Measurements from ENCODE around the gene LBH. TPM values are rescaled to one million over a fixed set of nuclear protein-coding genes. Genes with fewer than 3 reads are reported as not detected.

Gene LBH
- total RNA-seq, 5 donors from 2014 or later (not counting 1 experiment from before 2014, with no cell fraction given) = 209 to 386 (median 323) TPM

DNA sequence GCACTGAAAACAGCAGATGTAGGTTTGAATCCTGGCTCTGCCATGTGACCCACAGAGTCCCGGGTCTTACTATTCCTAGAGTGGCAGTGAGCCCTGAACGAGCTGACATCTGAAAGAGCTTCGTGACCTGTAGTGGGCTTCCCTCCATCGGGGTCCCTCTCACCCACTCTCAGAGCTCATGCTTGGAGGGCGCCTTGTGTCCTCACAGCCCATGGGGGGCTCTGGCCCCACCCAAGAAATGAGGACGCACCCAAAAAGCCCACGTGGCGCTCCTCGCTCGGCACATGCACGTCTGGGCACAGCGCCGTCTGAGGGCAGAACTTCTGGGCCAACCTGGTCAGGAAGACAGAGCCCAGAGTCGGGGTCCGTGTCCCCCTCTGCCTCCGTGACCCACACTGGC, 23.7 kb downstream of the LBH start:
- ChIA-PET CTCF (interaction anchor here in 1 of 2 donors (0.8 to 1.6 kb wide), 4 partner anchors 10 to 167 kb away, joined by 3 to 6 read pairs (median 3); no protein-coding TSS in a partner anchor), POLR2A (interaction anchor here in 1 of 2 donors (1.2 kb wide), 1 partner anchor 23 kb away, joined by 4 read pairs; no protein-coding TSS in a partner anchor)
- Mint-ChIP-seq H3K9me3 (no peaks in the 10 kb centered on the region), H3K4me3 (peak overlapping the region in 1 of 3 donors; percentile 78), H3K4me1 (peaks cover 97 to 98% (median 98%) of the 10 kb centered on the region in 3 donors), H3K27me3 (no peaks in the 10 kb centered on the region), H3K27ac (peak overlapping the region; percentile 94 to 99), H3K36me3 (peaks cover 51% of the 10 kb centered on the region)
- WGBS (ENCODE audit: insufficient coverage) = 89% methylated on average over 16 of the region's 16 CpGs
- Histone ChIP-seq H3K4me1 (ENCODE audit: control insufficient read depth in 1 of 2, extremely low read depth in 1 of 2, insufficient read depth in 2 of 2, low read length in 2 of 2) (peaks cover 76 to 98% of the 10 kb centered on the region in 2 experiments), H3K27ac (ENCODE audit: low read length) (peak overlapping the region; percentile 58), H3K9me3 (no peaks in the 10 kb centered on the region), H3K4me3 (ENCODE audit: control insufficient read depth in 1 of 2, extremely low read depth in 1 of 2, low read length in 1 of 2) (no peak overlapping the region), H3K36me3 (ENCODE audit: control insufficient read depth in 2 of 2, extremely low read depth in 1 of 2, insufficient read depth in 1 of 2, low read length in 1 of 2) (peaks cover 5 to 70% of the 10 kb centered on the region in 2 donors), H3K27me3 (replicated peaks in 1 of 2; ENCODE audit: control insufficient read depth in 2 of 2, extremely low read depth in 1 of 2, insufficient read depth in 2 of 2, low read length in 1 of 2) (no peaks in the 10 kb centered on the region)
- ATAC-seq (replicated peaks in 1 of 4) = no peak
- no peak for DNase-seq

DNA sequence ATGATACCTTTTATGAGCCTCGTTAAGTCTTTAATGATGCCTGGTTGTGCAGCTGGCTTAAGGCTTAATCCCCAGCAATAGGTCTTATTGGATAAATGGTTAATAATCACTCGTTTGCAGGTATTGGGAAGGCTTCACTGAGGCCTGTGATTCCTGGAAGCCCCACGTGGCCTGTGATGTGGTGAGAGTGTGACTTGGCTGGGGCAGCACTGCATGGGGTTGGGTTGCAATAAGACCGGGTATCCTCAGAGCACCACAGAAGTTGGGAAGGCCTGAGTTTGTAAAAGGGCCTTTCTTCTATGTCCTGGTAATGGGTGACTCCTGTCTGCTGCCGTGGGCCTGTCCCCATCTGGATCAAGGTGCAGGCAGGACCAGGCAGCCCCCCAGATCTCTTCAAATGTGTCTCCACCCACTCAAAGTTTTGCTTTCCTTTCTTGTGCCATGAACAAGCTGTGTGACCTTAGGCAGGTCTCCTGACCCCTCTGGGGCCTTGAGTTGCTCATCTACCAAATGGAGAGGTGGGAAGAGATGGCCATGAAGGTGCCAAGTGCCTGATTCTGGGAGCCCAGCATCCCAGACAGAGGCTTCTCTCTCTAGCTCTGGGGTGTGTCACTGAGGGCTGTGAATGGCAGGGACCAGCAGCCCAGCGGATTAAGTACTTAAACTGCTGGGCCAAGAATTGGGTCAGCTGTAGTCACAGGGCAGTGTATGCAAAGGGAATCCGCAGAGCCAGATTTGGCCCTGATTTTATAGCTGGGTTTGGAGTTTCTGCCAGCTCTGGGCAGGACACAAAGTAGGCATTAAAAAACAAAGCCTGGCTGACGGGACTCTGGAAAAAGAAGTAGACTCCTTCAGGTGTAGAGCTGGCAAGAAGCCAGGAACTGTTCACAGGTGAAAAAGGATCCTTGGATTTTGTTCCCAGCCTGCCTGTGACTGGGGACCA, 24.4 kb downstream of the LBH start:
- Histone ChIP-seq H3K4me1 (ENCODE audit: control insufficient read depth in 1 of 2, extremely low read depth in 1 of 2, insufficient read depth in 2 of 2, low read length in 2 of 2) (peaks cover 80 to 98% of the 10 kb centered on the region in 2 experiments), H3K36me3 (ENCODE audit: control insufficient read depth in 2 of 2, extremely low read depth in 1 of 2, insufficient read depth in 1 of 2, low read length in 1 of 2) (peaks cover 5 to 69% of the 10 kb centered on the region in 2 donors), H3K9me3 (no peaks in the 10 kb centered on the region), H3K27ac (ENCODE audit: low read length) (peak overlapping the region; percentile 58), H3K4me3 (ENCODE audit: control insufficient read depth in 1 of 2, extremely low read depth in 1 of 2, low read length in 1 of 2) (no peak overlapping the region), H3K27me3 (replicated peaks in 1 of 2; ENCODE audit: control insufficient read depth in 2 of 2, extremely low read depth in 1 of 2, insufficient read depth in 2 of 2, low read length in 1 of 2) (no peaks in the 10 kb centered on the region)
- H3K4me3 Mint-ChIP-seq = peak overlapping the region in 2 of 3 donors; percentile 22 to 78
- no peak for ATAC-seq (replicated peaks in 1 of 4)
- H3K4me1 Mint-ChIP-seq = peaks cover 97 to 98% (median 98%) of the 10 kb centered on the region in 3 donors
- H3K36me3 Mint-ChIP-seq = peaks cover 53% of the 10 kb centered on the region
- ChIA-PET CTCF (interaction anchor here (0.6 to 1.6 kb wide), 7 partner anchors 11 to 186 kb away, joined by 3 to 6 read pairs (median 3); no protein-coding TSS in a partner anchor), POLR2A (interaction anchor here (0.8 to 1.2 kb wide), 2 partner anchors 23 kb away, joined by 4 to 5 read pairs; no protein-coding TSS in a partner anchor)
- DNase-seq = no peak
- H3K27ac Mint-ChIP-seq = peak overlapping the region; percentile 94 to 99
- H3K27me3 Mint-ChIP-seq = no peaks in the 10 kb centered on the region
- no peaks in the 10 kb centered on the region for H3K9me3 Mint-ChIP-seq
- 56% methylated on average over 7 of the region's 8 CpGs for WGBS (ENCODE audit: insufficient coverage)

DNA sequence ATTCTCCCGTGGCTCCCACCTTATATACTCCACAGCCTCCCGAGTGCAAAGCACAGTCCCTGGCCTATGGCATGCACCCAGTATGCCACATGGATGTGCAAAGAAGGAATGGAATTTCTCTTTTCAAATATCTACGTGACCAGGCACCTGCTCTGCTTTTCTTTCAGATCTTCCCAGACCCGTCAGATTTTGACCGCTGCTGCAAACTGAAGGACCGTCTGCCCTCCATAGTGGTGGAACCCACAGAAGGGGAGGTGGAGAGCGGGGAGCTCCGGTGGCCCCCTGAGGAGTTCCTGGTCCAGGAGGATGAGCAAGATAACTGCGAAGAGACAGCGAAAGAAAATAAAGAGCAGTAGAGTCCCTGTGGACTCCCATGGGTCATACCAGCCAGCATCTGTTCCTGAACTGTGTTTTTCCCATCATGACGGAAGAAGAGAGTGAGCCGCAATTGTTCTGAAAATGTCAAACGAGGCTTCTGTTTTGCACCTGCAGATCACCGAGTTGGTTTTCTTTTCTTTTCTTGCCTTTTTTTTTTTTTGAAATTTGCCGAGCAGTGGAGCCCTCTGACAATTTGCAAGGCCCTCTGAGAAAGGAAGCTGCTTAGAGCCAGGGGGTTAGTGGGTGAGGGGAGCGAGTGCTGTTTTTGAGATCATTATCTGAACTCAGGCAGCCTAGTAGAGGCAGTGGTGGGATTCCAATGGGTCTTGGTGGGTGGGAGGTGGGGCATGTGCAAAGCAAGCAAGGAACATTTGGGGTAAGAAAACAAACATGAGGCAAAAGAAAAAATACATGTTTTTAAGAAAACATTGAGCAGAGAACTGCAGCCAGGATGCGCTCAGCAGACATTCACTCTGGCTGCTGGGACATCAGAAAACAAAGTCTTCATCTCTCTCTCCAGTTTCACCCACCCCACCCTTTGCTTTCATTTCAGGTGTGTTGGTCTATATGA, 26.2 kb downstream of the LBH start:
- H3K9me3 Mint-ChIP-seq = peaks cover 0 to 10% (median 0%) of the 10 kb centered on the region in 3 donors
- DNase-seq = peak in 23 of 35 experiments; percentile 12 to 77 (median 38)
- WGBS (ENCODE audit: insufficient coverage) = 41% methylated on average over 12 of the region's 17 CpGs
- H3K27ac Mint-ChIP-seq = peak overlapping the region; percentile 94 to 99
- H3K27me3 ChIP-seq (replicated peaks in 1 of 2; ENCODE audit: control insufficient read depth in 2 of 2, extremely low read depth in 1 of 2, insufficient read depth in 2 of 2, low read length in 1 of 2) = no peaks in the 10 kb centered on the region
- H3K36me3 Mint-ChIP-seq = peaks cover 60% of the 10 kb centered on the region
- CTCF ChIA-PET = interaction anchor here (0.6 to 1.3 kb wide), 6 partner anchors 12 to 334 kb away, joined by 3 to 6 read pairs (median 4); no protein-coding TSS in a partner anchor
- H3K4me1 Mint-ChIP-seq = peaks cover 99 to 100% (median 99%) of the 10 kb centered on the region in 3 donors
- H3K4me3 Mint-ChIP-seq = peak overlapping the region; percentile 60 to 78 (median 66)
- peak overlapping the region; percentile 6 to 46 for H3K4me3 ChIP-seq (ENCODE audit: control insufficient read depth in 1 of 2, extremely low read depth in 1 of 2, low read length in 1 of 2)
- POLR2A ChIA-PET = interaction anchor here (0.6 to 1.0 kb wide), 10 partner anchors 9 to 238 kb away, joined by 3 to 13 read pairs (median 4); partner anchors contain the start of gene LBH (in 1 of the 2)
- ATAC-seq (replicated peaks in 1 of 4) = peak; percentile 68 to 78 (median 75)
- H3K9me3 ChIP-seq = no peaks in the 10 kb centered on the region
- peaks cover 5 to 60% of the 10 kb centered on the region in 2 donors for H3K36me3 ChIP-seq (ENCODE audit: control insufficient read depth in 2 of 2, extremely low read depth in 1 of 2, insufficient read depth in 1 of 2, low read length in 1 of 2)
- H3K27ac ChIP-seq (ENCODE audit: low read length) = peak overlapping the region; percentile 58
- H3K27me3 Mint-ChIP-seq = no peaks in the 10 kb centered on the region
- H3K4me1 ChIP-seq (ENCODE audit: control insufficient read depth in 1 of 2, extremely low read depth in 1 of 2, insufficient read depth in 2 of 2, low read length in 2 of 2) = peaks cover 80 to 89% of the 10 kb centered on the region in 2 experiments

DNA sequence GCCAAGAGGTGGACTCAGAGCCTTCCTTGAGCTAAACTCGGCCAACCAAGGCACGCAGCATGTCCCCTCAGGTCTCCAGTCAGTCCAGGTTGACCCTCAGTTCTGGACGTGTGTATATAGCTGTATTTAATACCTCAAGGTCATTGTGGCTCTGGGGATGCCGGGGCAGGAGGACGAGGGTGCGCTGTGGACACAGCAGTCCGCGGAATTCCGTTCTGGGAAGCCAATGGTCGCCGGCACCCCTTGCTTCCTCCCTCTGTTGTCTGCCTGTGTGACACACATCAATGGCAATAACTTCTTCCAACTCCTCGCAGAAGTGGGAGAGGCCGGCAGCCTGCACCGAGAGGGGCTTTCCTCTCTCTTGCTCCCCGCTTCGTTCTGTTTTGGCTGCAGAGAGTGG, 27.7 kb downstream of the LBH start:
- no peaks in the 10 kb centered on the region for H3K9me3 ChIP-seq
- Mint-ChIP-seq H3K27me3 (no peaks in the 10 kb centered on the region), H3K9me3 (peaks cover 0 to 11% (median 0%) of the 10 kb centered on the region in 3 donors), H3K4me1 (peaks cover 93 to 99% (median 94%) of the 10 kb centered on the region in 3 donors), H3K27ac (peak overlapping the region; percentile 94 to 99), H3K36me3 (peaks cover 63% of the 10 kb centered on the region), H3K4me3 (peak overlapping the region in 2 of 3 donors; percentile 2 to 78)
- no peak for DNase-seq
- peaks cover 5 to 60% of the 10 kb centered on the region in 2 donors for H3K36me3 ChIP-seq (ENCODE audit: control insufficient read depth in 2 of 2, extremely low read depth in 1 of 2, insufficient read depth in 1 of 2, low read length in 1 of 2)
- 95% methylated on average over 6 of the region's 16 CpGs for WGBS (ENCODE audit: insufficient coverage)
- peak overlapping the region in 1 of 2 donors; percentile 52 for H3K4me3 ChIP-seq (ENCODE audit: control insufficient read depth in 1 of 2, extremely low read depth in 1 of 2, low read length in 1 of 2)
- ChIA-PET POLR2A (interaction anchor here (0.6 kb wide), 4 partner anchors 20 to 117 kb away, joined by 4 to 12 read pairs (median 6); no protein-coding TSS in a partner anchor), CTCF (interaction anchor here in 1 of 2 donors (0.6 kb wide), 1 partner anchor 58 kb away, joined by 3 read pairs; no protein-coding TSS in a partner anchor)
- H3K4me1 ChIP-seq (ENCODE audit: control insufficient read depth in 1 of 2, extremely low read depth in 1 of 2, insufficient read depth in 2 of 2, low read length in 2 of 2) = peaks cover 68 to 85% of the 10 kb centered on the region in 2 experiments
- peak overlapping the region; percentile 58 for H3K27ac ChIP-seq (ENCODE audit: low read length)
- ATAC-seq (replicated peaks in 1 of 4) = no peak
- H3K27me3 ChIP-seq (replicated peaks in 1 of 2; ENCODE audit: control insufficient read depth in 2 of 2, extremely low read depth in 1 of 2, insufficient read depth in 2 of 2, low read length in 1 of 2) = no peaks in the 10 kb centered on the region

DNA sequence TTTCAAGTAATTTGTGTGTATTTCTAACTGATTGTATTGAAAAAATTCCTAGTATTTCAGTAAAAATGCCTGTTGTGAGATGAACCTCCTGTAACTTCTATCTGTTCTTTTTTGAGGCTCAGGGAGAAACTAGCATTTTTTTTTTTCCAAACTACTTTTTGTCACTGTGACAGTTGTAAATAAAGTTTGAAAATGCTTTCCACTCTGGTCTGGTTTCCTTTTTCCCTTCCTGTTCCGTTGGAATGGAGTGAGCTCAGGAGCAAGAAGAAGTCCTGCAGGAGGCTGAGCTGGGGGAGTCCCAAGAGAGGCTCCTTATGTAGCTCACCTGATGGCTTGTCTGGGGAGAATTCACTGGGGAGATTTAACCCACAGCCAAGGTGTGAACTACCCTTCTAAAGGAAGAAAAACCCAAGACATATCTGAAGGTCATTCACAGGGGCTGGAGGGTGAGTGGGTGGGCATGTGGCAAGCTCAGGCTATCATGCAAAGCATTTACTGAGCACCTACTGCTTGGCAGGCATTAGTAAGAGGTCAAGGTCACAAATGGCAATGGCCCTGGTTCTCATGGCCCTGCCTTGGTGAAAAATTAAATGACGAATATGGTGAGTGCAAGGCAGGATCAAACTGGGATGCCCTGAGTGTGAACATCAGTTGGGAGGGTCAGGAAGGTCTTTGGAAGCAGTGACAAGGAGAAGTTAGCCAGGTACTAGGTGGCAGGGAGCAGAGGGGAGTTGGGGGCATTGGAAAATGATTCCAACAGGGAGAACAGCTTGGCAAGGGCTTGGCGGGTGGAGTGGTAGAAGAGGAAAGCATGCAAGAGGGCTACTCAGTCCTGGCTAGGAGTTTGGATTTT, 28.7 kb downstream of the LBH start:
- H3K4me1 Mint-ChIP-seq = peaks cover 93 to 96% (median 94%) of the 10 kb centered on the region in 3 donors
- DNase-seq (no peak), ATAC-seq (replicated peaks in 1 of 4) (no peak)
- no peaks in the 10 kb centered on the region for H3K27me3 Mint-ChIP-seq
- H3K27ac ChIP-seq (ENCODE audit: low read length) = peak overlapping the region; percentile 58
- WGBS (ENCODE audit: insufficient coverage) = 100% methylated on average over 2 of the region's 3 CpGs
- H3K4me3 ChIP-seq (ENCODE audit: control insufficient read depth in 1 of 2, extremely low read depth in 1 of 2, low read length in 1 of 2) = no peak overlapping the region
- H3K4me1 ChIP-seq (ENCODE audit: control insufficient read depth in 1 of 2, extremely low read depth in 1 of 2, insufficient read depth in 2 of 2, low read length in 2 of 2) = peaks cover 70 to 82% of the 10 kb centered on the region in 2 experiments
- peak overlapping the region; percentile 94 to 99 for H3K27ac Mint-ChIP-seq
- H3K36me3 Mint-ChIP-seq = peaks cover 63% of the 10 kb centered on the region
- POLR2A ChIA-PET = interaction anchor here (0.6 to 0.7 kb wide), 6 partner anchors 8 to 1098 kb away, joined by 3 to 12 read pairs (median 4); partner anchors contain the start of genes LBH (in 1 of the 2) and YPEL5 (in 1 of the 2)
- H3K36me3 ChIP-seq (ENCODE audit: control insufficient read depth in 2 of 2, extremely low read depth in 1 of 2, insufficient read depth in 1 of 2, low read length in 1 of 2) = peaks cover 5 to 55% of the 10 kb centered on the region in 2 donors
- H3K9me3 Mint-ChIP-seq = peaks cover 0 to 11% (median 0%) of the 10 kb centered on the region in 3 donors
- no peaks in the 10 kb centered on the region for H3K9me3 ChIP-seq
- no peaks in the 10 kb centered on the region for H3K27me3 ChIP-seq (replicated peaks in 1 of 2; ENCODE audit: control insufficient read depth in 2 of 2, extremely low read depth in 1 of 2, insufficient read depth in 2 of 2, low read length in 1 of 2)
- CTCF ChIA-PET = no interaction called here
- H3K4me3 Mint-ChIP-seq = peak overlapping the region in 1 of 3 donors; percentile 78
